ENCODE measurements around the gene PLCG2. TPM values are rescaled to one million over a fixed set of nuclear protein-coding genes. Genes with fewer than 3 reads are reported as not detected.

Gene PLCG2
- total RNA-seq, 1 donor from 2014 or later: 14.2 TPM

DNA sequence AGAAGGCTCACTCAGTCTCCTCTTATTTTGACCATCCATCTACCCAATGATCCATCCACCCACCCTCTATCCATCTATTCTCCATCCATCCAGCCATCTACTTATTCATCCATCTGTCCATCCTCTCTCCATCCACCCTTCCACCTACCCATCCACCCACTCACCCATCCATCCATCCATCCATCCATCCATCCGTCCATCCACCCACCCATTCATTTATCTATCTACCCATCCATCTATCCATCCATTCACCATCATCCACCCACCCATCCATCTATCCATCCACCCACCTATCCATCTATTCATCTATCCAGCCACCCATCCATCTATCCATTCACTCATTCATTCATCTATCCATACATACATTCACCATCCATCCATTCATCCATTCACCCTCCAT is 45.8 kb upstream of the PLCG2 start:
- Histone ChIP-seq H3K27ac (no peak overlapping the region), H3K36me3 (no peaks in the 10 kb centered on the region), H3K4me1 (peaks cover 25% of the 10 kb centered on the region), H3K4me3 (no peak overlapping the region), H3K27me3 (no peaks in the 10 kb centered on the region), H3K9me3 (no peaks in the 10 kb centered on the region)
- DNase-seq (ENCODE audit: extremely low spot score in 2 of 2): no peak
- intact Hi-C loops (cut with DNase I): loop anchor here (10.0 kb wide), 1 partner anchor 368 kb away; no protein-coding TSS in a partner anchor
- TF ChIP-seq, protein P1, sequence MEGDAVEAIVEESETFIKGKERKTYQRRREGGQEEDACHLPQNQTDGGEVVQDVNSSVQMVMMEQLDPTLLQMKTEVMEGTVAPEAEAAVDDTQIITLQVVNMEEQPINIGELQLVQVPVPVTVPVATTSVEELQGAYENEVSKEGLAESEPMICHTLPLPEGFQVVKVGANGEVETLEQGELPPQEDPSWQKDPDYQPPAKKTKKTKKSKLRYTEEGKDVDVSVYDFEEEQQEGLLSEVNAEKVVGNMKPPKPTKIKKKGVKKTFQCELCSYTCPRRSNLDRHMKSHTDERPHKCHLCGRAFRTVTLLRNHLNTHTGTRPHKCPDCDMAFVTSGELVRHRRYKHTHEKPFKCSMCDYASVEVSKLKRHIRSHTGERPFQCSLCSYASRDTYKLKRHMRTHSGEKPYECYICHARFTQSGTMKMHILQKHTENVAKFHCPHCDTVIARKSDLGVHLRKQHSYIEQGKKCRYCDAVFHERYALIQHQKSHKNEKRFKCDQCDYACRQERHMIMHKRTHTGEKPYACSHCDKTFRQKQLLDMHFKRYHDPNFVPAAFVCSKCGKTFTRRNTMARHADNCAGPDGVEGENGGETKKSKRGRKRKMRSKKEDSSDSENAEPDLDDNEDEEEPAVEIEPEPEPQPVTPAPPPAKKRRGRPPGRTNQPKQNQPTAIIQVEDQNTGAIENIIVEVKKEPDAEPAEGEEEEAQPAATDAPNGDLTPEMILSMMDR (IDR thresholded peaks at IDR 0.05): no peak
- no peak for TF ChIP-seq POLR2AphosphoS5 (IDR thresholded peaks at IDR 0.05; ENCODE audit: insufficient read depth in 1 of 2, low read depth in 1 of 2)
- TF ChIP-seq POLR2A (IDR thresholded peaks at IDR 0.05): no peak

DNA sequence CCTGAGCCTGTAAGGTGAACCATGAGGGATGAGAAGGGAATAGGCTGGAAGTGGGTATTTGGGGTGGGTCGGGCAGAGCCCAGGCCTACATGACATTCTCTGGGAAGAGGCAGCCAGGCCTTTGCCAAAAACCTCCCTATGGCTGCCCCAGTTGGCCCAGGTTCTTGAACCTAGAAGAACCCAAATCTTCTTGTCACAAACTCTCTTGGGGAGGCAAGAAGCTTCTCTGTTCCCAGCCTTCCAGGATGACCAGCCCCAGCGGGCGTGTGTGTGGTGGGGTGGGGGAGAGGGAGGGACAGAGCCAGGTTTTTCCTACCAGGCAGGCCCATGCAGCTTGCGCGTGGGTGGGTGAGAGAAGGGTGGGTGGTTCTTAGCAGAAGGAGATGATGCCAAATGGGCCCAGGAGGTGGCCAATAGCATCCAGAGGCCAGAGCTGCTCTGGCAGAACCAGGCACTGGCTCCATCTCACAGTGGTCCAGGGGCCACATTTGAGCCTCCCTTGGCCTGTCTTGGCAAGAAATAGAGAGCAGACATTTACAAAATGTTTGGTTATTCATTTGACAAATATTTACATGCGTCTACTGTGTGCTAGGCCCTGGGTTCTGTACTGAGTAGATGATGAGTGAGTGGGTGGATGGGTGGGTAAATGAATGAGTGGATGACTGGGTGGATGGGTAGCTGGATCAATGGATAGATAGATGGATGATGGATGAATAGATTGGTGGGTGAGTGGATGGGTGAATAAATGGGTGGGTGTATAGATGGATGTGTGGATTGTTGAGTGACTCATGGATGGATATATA is 44.3 kb upstream of the PLCG2 start:
- Histone ChIP-seq H3K9me3 (no peaks in the 10 kb centered on the region), H3K27ac (no peak overlapping the region), H3K4me1 (peaks cover 27% of the 10 kb centered on the region), H3K4me3 (no peak overlapping the region), H3K36me3 (no peaks in the 10 kb centered on the region), H3K27me3 (no peaks in the 10 kb centered on the region)
- no peak for DNase-seq (ENCODE audit: extremely low spot score in 2 of 2)
- TF ChIP-seq POLR2AphosphoS5 (IDR thresholded peaks at IDR 0.05; ENCODE audit: insufficient read depth in 1 of 2, low read depth in 1 of 2) (no peak), POLR2A (IDR thresholded peaks at IDR 0.05) (no peak)
- TF ChIP-seq, protein P1 (IDR thresholded peaks at IDR 0.05): no peak
- intact Hi-C loops (cut with DNase I): loop anchor here (10.0 kb wide), 1 partner anchor 370 kb away; no protein-coding TSS in a partner anchor

DNA sequence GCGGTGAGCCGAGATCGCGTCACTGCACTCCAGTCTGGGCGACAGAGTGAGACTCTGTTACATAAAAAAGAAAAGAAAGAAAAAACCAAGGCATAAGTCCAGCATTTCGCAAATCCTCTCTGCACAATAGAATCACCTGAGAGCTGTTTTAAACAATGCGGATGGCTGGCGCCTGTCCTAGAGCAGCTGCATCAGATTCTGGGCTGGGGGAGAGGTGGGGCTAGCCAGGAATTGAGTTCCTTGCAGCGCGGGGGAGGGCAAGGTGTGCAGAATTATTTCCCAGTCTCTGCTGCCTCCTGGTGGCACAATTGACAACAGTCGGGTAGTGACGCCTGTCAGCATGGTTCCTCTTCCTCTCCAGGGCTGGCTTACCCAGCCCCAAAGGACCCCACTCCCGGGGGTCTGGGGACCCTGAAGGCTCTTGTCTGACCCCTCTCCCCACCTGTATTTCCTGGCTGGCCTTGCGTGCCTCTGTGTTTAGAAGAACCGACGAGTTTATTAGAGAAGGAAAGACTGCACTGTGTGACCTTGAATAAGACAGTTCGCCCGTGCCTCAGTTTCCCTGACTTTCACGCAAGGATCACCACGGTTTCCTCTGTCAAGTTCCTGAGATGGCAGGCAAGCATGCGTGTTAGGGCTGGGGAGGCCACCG is 41.1 kb upstream of the PLCG2 start:
- no peaks in the 10 kb centered on the region for H3K36me3 ChIP-seq
- H3K27ac ChIP-seq: peak overlapping the region; percentile 74
- no peak for DNase-seq (ENCODE audit: extremely low spot score in 2 of 2)
- H3K9me3 ChIP-seq: no peaks in the 10 kb centered on the region
- intact Hi-C loops (cut with DNase I): loop anchor here (10.0 kb wide), 1 partner anchor 373 kb away; no protein-coding TSS in a partner anchor
- H3K4me1 ChIP-seq: peaks cover 12% of the 10 kb centered on the region
- TF ChIP-seq POLR2A (IDR thresholded peaks at IDR 0.05): no peak
- TF ChIP-seq POLR2AphosphoS5 (IDR thresholded peaks at IDR 0.05; ENCODE audit: insufficient read depth in 1 of 2, low read depth in 1 of 2): peak in 1 of 2 donors; percentile 95
- TF ChIP-seq, protein P1 (IDR thresholded peaks at IDR 0.05): peak; percentile 73 to 93 (median 91)
- H3K4me3 ChIP-seq: peak overlapping the region in 1 of 2 donors; percentile 25
- H3K27me3 ChIP-seq: no peaks in the 10 kb centered on the region

DNA sequence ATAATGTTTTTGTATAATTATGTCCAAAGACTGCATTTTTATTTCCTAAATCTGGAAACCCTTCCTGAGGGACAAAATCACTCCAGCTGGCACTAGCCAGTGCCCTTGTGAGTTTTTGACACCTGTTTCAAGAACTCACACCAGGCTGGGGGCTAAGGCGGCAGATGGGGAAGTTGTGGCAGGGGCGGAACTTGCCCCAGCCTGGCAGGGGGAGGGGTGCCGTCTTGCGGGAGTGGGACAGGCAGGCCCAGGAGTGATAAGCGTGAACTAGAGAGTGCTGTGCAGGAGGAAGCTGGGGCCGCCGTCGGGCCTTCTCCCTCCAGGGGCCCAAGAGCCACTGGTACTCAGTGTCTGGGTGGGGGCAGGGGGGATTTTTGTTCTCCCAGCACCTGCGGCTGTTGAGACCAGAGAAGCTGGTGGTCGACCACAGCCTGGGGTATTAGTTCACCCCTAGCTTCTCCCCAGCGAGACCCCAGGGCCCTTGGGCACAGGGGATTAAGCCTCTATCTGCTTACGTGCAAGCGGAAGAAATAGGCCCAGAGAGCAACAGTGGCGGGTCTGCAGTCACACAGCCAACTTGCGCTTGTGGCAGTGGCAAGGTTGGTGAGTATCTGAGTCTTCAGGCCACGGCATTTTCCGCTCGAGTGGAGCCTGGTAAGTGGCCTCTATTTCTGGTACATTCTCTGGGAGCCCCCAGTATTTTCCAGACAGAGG is 40.2 kb upstream of the PLCG2 start:
- no peak for DNase-seq (ENCODE audit: extremely low spot score in 2 of 2)
- Histone ChIP-seq H3K36me3 (no peaks in the 10 kb centered on the region), H3K27me3 (no peaks in the 10 kb centered on the region), H3K4me3 (no peak overlapping the region), H3K4me1 (peaks cover 12% of the 10 kb centered on the region), H3K27ac (no peak overlapping the region), H3K9me3 (no peaks in the 10 kb centered on the region)
- intact Hi-C loops (cut with DNase I): loop anchor here (10.0 kb wide), 1 partner anchor 374 kb away; no protein-coding TSS in a partner anchor
- TF ChIP-seq POLR2AphosphoS5 (IDR thresholded peaks at IDR 0.05; ENCODE audit: insufficient read depth in 1 of 2, low read depth in 1 of 2) (no peak), POLR2A (IDR thresholded peaks at IDR 0.05) (no peak)
- TF ChIP-seq, protein P1 (IDR thresholded peaks at IDR 0.05): no peak
